HepG2 (cell line): Measurements from ENCODE around the gene ARL5B. TPM values are rescaled to one million over a fixed set of nuclear protein-coding genes. Genes with fewer than 3 reads are reported as not detected.

ENCODE experiments used
- CBX5 ChIP-seq: sonication (generic); formaldehyde crosslinking; IDR thresholded peaks from 2 replicates; pipeline ENCODE4 v1.4.0; 2020; ENCODE audit warnings: missing genetic modification reagents, borderline replicate concordance
- CEBPG ChIP-seq: IDR thresholded peaks from 2 replicates; pipeline ENCODE4 v1.6.1; 2016
- DMAP1 ChIP-seq: IDR thresholded peaks from 2 replicates; pipeline ENCODE4 v1.6.1; 2016
- DR1 ChIP-seq: sonication (generic); formaldehyde crosslinking; IDR thresholded peaks from 2 replicates; pipeline ENCODE4 v1.8.0; 2021; ENCODE audit warnings: mild to moderate bottlenecking, missing genetic modification reagents, inconsistent platforms
- FOXC1 ChIP-seq: sonication (generic); formaldehyde crosslinking; IDR thresholded peaks from 2 replicates; pipeline ENCODE4 v1.8.0; 2022; ENCODE audit warnings: mild to moderate bottlenecking, missing genetic modification reagents, borderline replicate concordance
- FOXK1 ChIP-seq: sonication (generic); formaldehyde crosslinking; IDR thresholded peaks from 2 replicates; pipeline ENCODE4 v1.4.0; 2020; ENCODE audit warnings: low read depth, missing genetic modification reagents, borderline replicate concordance
- GLMP ChIP-seq: sonication (generic); formaldehyde crosslinking; IDR thresholded peaks from 2 replicates; pipeline ENCODE4 v1.9.0; 2021; ENCODE audit warnings: missing genetic modification reagents, mild to moderate bottlenecking, borderline replicate concordance
- JUND ChIP-seq: sonication (generic); formaldehyde crosslinking; IDR thresholded peaks from 2 replicates; pipeline ENCODE4 v1.8.0; 2022; ENCODE audit warnings: mild to moderate bottlenecking, missing genetic modification reagents
- KAT7 ChIP-seq: IDR thresholded peaks from 2 replicates; pipeline ENCODE4 v1.6.1; 2018; ENCODE audit warnings: borderline replicate concordance, missing compliant biosample characterization
- MXD4 ChIP-seq: IDR thresholded peaks from 2 replicates; pipeline ENCODE4 v1.6.1; 2016; ENCODE audit warnings: mild to moderate bottlenecking, missing biosample characterization, missing genetic modification reagents
- NPAS2 ChIP-seq: sonication (generic); formaldehyde crosslinking; IDR thresholded peaks from 2 replicates; pipeline ENCODE4 v1.8.0; 2022; ENCODE audit warnings: mild to moderate bottlenecking, missing genetic modification reagents, borderline replicate concordance
- SP4 ChIP-seq: sonication (generic); formaldehyde crosslinking; IDR thresholded peaks from 2 replicates; pipeline ENCODE4 v1.8.1; 2023; ENCODE audit warnings: mild to moderate bottlenecking, missing genetic modification reagents
- TP53 ChIP-seq: sonication (generic); formaldehyde crosslinking; conservative IDR thresholded peaks from 2 replicates; pipeline ENCODE4 v1.4.0; 2020; ENCODE audit warnings: missing genetic modification reagents
- ZBTB38 ChIP-seq: sonication (generic); formaldehyde crosslinking; IDR thresholded peaks from 2 replicates; pipeline ENCODE4 v1.5.1; 2020; ENCODE audit warnings: mild to moderate bottlenecking, missing genetic modification reagents
- ZFP36 ChIP-seq: fragments of 150-350 bp; IDR thresholded peaks from 2 replicates; pipeline ENCODE4 v1.6.1; 2018; ENCODE audit warnings: borderline replicate concordance, low read length, low read depth; ENCODE audit not compliant: partially characterized antibody
- ZGPAT ChIP-seq: IDR thresholded peaks from 2 replicates; pipeline ENCODE4 v1.6.1; 2016; ENCODE audit warnings: mild to moderate bottlenecking
- ZIK1 ChIP-seq: sonication (generic); formaldehyde crosslinking; IDR thresholded peaks from 2 replicates; pipeline ENCODE4 v1.5.0; 2020; ENCODE audit warnings: mild to moderate bottlenecking, low read depth, missing genetic modification reagents, borderline replicate concordance
- ZNF296 ChIP-seq: sonication (generic); formaldehyde crosslinking; conservative IDR thresholded peaks from 2 replicates; pipeline ENCODE4 v1.5.0; 2020; ENCODE audit warnings: mild to moderate bottlenecking, missing genetic modification reagents
- ZNF333 ChIP-seq: sonication (generic); formaldehyde crosslinking; IDR thresholded peaks from 2 replicates; pipeline ENCODE4 v1.4.0; 2020; ENCODE audit warnings: mild to moderate bottlenecking, missing genetic modification reagents, borderline replicate concordance
- ZNF34 ChIP-seq: sonication (generic); formaldehyde crosslinking; IDR thresholded peaks from 2 replicates; pipeline ENCODE4 v1.4.0; 2020; ENCODE audit warnings: mild to moderate bottlenecking, missing genetic modification reagents, borderline replicate concordance
- ZNF639 ChIP-seq: conservative IDR thresholded peaks from 2 replicates; pipeline ENCODE4 v1.6.1; 2018; ENCODE audit warnings: missing genetic modification reagents
- ZNF775 ChIP-seq: sonication (generic); formaldehyde crosslinking; IDR thresholded peaks from 2 replicates; pipeline ENCODE4 v1.4.0; 2020; ENCODE audit warnings: missing genetic modification reagents, mild to moderate bottlenecking, moderate library complexity, borderline replicate concordance
- ZNF777 ChIP-seq: sonication (generic); formaldehyde crosslinking; IDR thresholded peaks from 2 replicates; pipeline ENCODE4 v1.4.0; 2020; ENCODE audit warnings: missing genetic modification reagents
- ZSCAN25 ChIP-seq: sonication (generic); formaldehyde crosslinking; IDR thresholded peaks from 2 replicates; pipeline ENCODE4 v1.8.0; 2022; ENCODE audit warnings: mild to moderate bottlenecking, missing genetic modification reagents
- polyA plus RNA-seq, 8 experiments: library from polyadenylated mRNA; depleted of rRNA in 3 of 8; stranded (reverse) in 7 of 8; unstranded in 1 of 8; fragments of >200 nt; fragmentation: Illumina TruSeq in 4 of 8; extraction: Trizol in 4 of 8; gene quantifications; 2 replicates each; pipeline versions ENCODE4 v1.2.1 to v1.2.3, GENCODE V29; 2011 to 2016; ENCODE audit warnings: low read depth in 4 of 8, missing spikeins in 1 of 8, mixed read lengths in 1 of 8; ENCODE audit not compliant: insufficient read depth in 1 of 8
- total RNA-seq, 5 experiments: library from RNA; depleted of rRNA; stranded (reverse); fragments of >200 nt; fragmentation: Illumina TruSeq; extraction: Trizol; gene quantifications; 2 replicates each; pipeline ENCODE4 v1.2.3, GENCODE V29; 2016; ENCODE audit warnings: low read depth in 1 of 5
- TF ChIP-seq, protein P1 (sequence below): sonication (generic); formaldehyde crosslinking; IDR thresholded peaks from 2 replicates; pipeline ENCODE4 v1.5.0; 2020; ENCODE audit warnings: missing genetic modification reagents
- TF ChIP-seq, protein P2 (sequence below): sonication (generic); formaldehyde crosslinking; IDR thresholded peaks from 2 replicates; pipeline ENCODE4 v1.4.0; 2020; ENCODE audit warnings: missing genetic modification reagents

ARL5B gene
- total and polyA plus RNA-seq, 2 of the 13 experiments (the other 11 are each of a cell fraction or from before 2014, with no cell fraction given), result 26.6 to 32.7 TPM

GRCh38 chr10:18610517-18610916 lies 48.7 kb upstream of the ARL5B start (continued):
- TF ChIP-seq GLMP (CRISPR knock-in tag), result no peak
- TF ChIP-seq CEBPG (CRISPR knock-in tag), result peak; percentile 67
- TF ChIP-seq SP4, result no peak
- no peak for TF ChIP-seq ZNF775 (CRISPR knock-in tag)
- no peak for TF ChIP-seq ZFP36
- no peak for TF ChIP-seq TP53
- TF ChIP-seq NPAS2, result no peak
- peak; percentile 30; the same call in 1 of the 2 replicates for TF ChIP-seq DMAP1
- TF ChIP-seq ZNF296 (CRISPR knock-in tag), result no peak
- no peak for TF ChIP-seq ZNF333
- TF ChIP-seq ZSCAN25 (CRISPR knock-in tag), result no peak
- TF ChIP-seq FOXC1 (CRISPR knock-in tag), result no peak
- TF ChIP-seq KAT7 (CRISPR knock-in tag), result no peak
- no peak for TF ChIP-seq ZNF777 (CRISPR knock-in tag)
- TF ChIP-seq FOXK1 (CRISPR knock-in tag), result peak; percentile 79; the same call in 1 of the 2 replicates
- TF ChIP-seq ZIK1 (CRISPR knock-in tag), result no peak
- no peak for TF ChIP-seq ZNF34 (CRISPR knock-in tag)
- no peak for TF ChIP-seq ZNF639 (CRISPR knock-in tag)
- TF ChIP-seq, protein P1, sequence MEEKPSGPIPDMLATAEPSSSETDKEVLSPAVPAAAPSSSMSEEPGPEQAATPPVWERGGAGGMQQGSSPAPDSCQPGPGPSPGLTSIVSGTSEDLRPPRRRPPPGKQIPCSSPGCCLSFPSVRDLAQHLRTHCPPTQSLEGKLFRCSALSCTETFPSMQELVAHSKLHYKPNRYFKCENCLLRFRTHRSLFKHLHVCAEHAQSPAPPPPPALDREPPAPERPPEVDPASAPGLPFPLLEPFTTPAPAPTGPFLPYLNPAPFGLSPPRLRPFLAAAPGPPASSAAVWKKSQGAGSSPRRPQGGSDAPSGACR (CRISPR knock-in tag), result no peak
- no peak for TF ChIP-seq DR1 (CRISPR knock-in tag)
- TF ChIP-seq ZBTB38 (CRISPR knock-in tag), result no peak
- peak; percentile 91 for TF ChIP-seq ZGPAT
- peak; percentile 80; the same call in 1 of the 2 replicates for TF ChIP-seq CBX5
- TF ChIP-seq, protein P2, sequence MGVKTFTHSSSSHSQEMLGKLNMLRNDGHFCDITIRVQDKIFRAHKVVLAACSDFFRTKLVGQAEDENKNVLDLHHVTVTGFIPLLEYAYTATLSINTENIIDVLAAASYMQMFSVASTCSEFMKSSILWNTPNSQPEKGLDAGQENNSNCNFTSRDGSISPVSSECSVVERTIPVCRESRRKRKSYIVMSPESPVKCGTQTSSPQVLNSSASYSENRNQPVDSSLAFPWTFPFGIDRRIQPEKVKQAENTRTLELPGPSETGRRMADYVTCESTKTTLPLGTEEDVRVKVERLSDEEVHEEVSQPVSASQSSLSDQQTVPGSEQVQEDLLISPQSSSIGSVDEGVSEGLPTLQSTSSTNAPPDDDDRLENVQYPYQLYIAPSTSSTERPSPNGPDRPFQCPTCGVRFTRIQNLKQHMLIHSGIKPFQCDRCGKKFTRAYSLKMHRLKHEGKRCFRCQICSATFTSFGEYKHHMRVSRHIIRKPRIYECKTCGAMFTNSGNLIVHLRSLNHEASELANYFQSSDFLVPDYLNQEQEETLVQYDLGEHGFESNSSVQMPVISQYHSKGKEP, result no peak
- 0 out of 2 replicates have a peak, but pooled peaks have one; percentile 37 for TF ChIP-seq MXD4 (CRISPR knock-in tag)
- peak; percentile 99 for TF ChIP-seq JUND (CRISPR knock-in tag)
